HEK293 (cell line): ENCODE data around the gene SPRED3.

Experiments
- SALL2 ChIP-seq: fragments of 450-650 bp; formaldehyde crosslinking; IDR thresholded peaks from 2 replicates; pipeline ENCODE4 v1.5.0; 2017; ENCODE audit warnings: missing biosample characterization, mild to moderate bottlenecking, missing genetic modification characterization, borderline replicate concordance
- ZNF521 ChIP-seq: fragments of 450-650 bp; formaldehyde crosslinking; IDR thresholded peaks from 2 replicates; pipeline ENCODE4 v1.5.1; 2017; ENCODE audit warnings: missing biosample characterization, mild to moderate bottlenecking, missing genetic modification characterization
- ZNF555 ChIP-seq: fragments of 450-650 bp; formaldehyde crosslinking; conservative IDR thresholded peaks from 2 replicates; pipeline ENCODE4 v1.5.1; 2017; ENCODE audit warnings: missing biosample characterization, mild to moderate bottlenecking, missing genetic modification characterization, inconsistent platforms
- TF ChIP-seq, protein P1 (sequence below): fragments of 450-650 bp; formaldehyde crosslinking; IDR thresholded peaks from 2 replicates; pipeline ENCODE4 v1.5.1; 2016; ENCODE audit warnings: missing biosample characterization, missing genetic modification characterization

DNA sequence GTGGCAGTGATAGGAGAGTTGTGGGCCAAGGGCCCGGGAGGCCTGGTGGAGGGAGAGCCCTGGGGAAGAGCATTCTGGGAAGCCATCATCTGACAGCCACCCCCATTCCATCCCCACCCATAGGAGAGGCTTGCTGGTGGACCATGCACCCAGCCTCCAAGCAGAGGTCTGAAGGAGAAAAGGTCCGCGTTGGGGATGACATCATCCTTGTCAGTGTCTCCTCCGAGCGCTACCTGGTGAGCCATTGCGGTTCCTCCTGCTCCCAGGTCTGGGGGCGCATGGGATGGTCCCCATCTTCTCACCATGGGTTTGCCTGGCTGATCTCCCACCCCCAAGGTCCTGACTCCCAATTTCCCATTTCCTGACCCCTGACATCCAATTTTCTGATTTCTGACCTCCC, 55.5 kb downstream of the SPRED3 start:
- TF ChIP-seq ZNF555 (tag by site-specific recombination) (no peak), ZNF521 (no peak), SALL2 (no peak)
- TF ChIP-seq, protein P1, sequence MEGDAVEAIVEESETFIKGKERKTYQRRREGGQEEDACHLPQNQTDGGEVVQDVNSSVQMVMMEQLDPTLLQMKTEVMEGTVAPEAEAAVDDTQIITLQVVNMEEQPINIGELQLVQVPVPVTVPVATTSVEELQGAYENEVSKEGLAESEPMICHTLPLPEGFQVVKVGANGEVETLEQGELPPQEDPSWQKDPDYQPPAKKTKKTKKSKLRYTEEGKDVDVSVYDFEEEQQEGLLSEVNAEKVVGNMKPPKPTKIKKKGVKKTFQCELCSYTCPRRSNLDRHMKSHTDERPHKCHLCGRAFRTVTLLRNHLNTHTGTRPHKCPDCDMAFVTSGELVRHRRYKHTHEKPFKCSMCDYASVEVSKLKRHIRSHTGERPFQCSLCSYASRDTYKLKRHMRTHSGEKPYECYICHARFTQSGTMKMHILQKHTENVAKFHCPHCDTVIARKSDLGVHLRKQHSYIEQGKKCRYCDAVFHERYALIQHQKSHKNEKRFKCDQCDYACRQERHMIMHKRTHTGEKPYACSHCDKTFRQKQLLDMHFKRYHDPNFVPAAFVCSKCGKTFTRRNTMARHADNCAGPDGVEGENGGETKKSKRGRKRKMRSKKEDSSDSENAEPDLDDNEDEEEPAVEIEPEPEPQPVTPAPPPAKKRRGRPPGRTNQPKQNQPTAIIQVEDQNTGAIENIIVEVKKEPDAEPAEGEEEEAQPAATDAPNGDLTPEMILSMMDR (tag by site-specific recombination): no peak
